Measurements from ENCODE around the gene SIDT1. TPM values are rescaled to one million over a fixed set of nuclear protein-coding genes. Genes with fewer than 3 reads are reported as not detected.

Gene SIDT1
- total RNA-seq, 3 donors from 2014 or later = 22.4 to 61.2 (median 37.0) TPM

GRCh38 chr3:113602256-113602655, 69.9 kb downstream of the SIDT1 start:
- TF ChIP-seq CTCF (IDR thresholded peaks at IDR 0.05) = no peak
- H3K36me3 ChIP-seq (ENCODE audit: low read depth) = no peaks in the 10 kb centered on the region
- no peak for DNase-seq
- ATAC-seq = no peak
- intact Hi-C loops (cut with DNase I, micrococcal nuclease) = no loop called here
- no peak overlapping the region for H3K4me3 ChIP-seq
- no peaks in the 10 kb centered on the region for H3K4me1 ChIP-seq (ENCODE audit: low read depth)
- H3K9me3 ChIP-seq = no peaks in the 10 kb centered on the region

GRCh38 chr3:113602836-113603235, 70.5 kb downstream of the SIDT1 start:
- no peaks in the 10 kb centered on the region for H3K4me1 ChIP-seq (ENCODE audit: low read depth)
- H3K9me3 ChIP-seq = no peaks in the 10 kb centered on the region
- no peak for TF ChIP-seq CTCF (IDR thresholded peaks at IDR 0.05)
- DNase-seq = no peak
- intact Hi-C loops (cut with DNase I, micrococcal nuclease) = no loop called here
- no peak overlapping the region for H3K4me3 ChIP-seq
- no peak for ATAC-seq
- H3K36me3 ChIP-seq (ENCODE audit: low read depth) = no peaks in the 10 kb centered on the region

- intact Hi-C loops (cut with DNase I, micrococcal nuclease) = no loop called here
- Histone ChIP-seq H3K4me1 (ENCODE audit: low read depth) (no peaks in the 10 kb centered on the region), H3K36me3 (ENCODE audit: low read depth) (no peaks in the 10 kb centered on the region), H3K4me3 (no peak overlapping the region), H3K9me3 (no peaks in the 10 kb centered on the region)
- DNase-seq (peak in 1 of 3 donors; percentile 21), ATAC-seq (peak; percentile 84)
- no peak for TF ChIP-seq CTCF (IDR thresholded peaks at IDR 0.05)
These were observed 74.3 kb downstream of the SIDT1 start for GRCh38 chr3:113606539-113607218.

- no peaks in the 10 kb centered on the region for H3K9me3 ChIP-seq
- intact Hi-C loops (cut with DNase I, micrococcal nuclease) = no loop called here
- ATAC-seq (no peak), DNase-seq (no peak)
- no peaks in the 10 kb centered on the region for H3K36me3 ChIP-seq (ENCODE audit: low read depth)
- H3K4me1 ChIP-seq (ENCODE audit: low read depth) = no peaks in the 10 kb centered on the region
- no peak overlapping the region for H3K4me3 ChIP-seq
- no peak for TF ChIP-seq CTCF (IDR thresholded peaks at IDR 0.05)
These were observed 74.9 kb downstream of the SIDT1 start for GRCh38 chr3:113607219-113607596.

GRCh38 chr3:113614402-113614801, 82.0 kb downstream of the SIDT1 start:
- ATAC-seq (peak; percentile 11), DNase-seq (no peak)
- Histone ChIP-seq H3K9me3 (no peaks in the 10 kb centered on the region), H3K4me1 (ENCODE audit: low read depth) (no peaks in the 10 kb centered on the region), H3K4me3 (no peak overlapping the region), H3K36me3 (ENCODE audit: low read depth) (no peaks in the 10 kb centered on the region)
- no peak for TF ChIP-seq CTCF (IDR thresholded peaks at IDR 0.05)
- intact Hi-C loops (cut with DNase I, micrococcal nuclease) = no loop called here

- H3K36me3 ChIP-seq (ENCODE audit: low read depth) = no peaks in the 10 kb centered on the region
- DNase-seq (no peak), ATAC-seq (no peak)
These were observed 83.6 kb downstream of the SIDT1 start for GRCh38 chr3:113615976-113616375.

More at GRCh38 chr3:113615976-113616375, 83.6 kb downstream of the SIDT1 start:
- Histone ChIP-seq H3K4me1 (ENCODE audit: low read depth) (no peaks in the 10 kb centered on the region), H3K9me3 (no peaks in the 10 kb centered on the region), H3K4me3 (no peak overlapping the region)
- no peak for TF ChIP-seq CTCF (IDR thresholded peaks at IDR 0.05)
- intact Hi-C loops (cut with DNase I, micrococcal nuclease) = no loop called here
